GM19239 (cell line): Measurements from ENCODE around the gene PANK4.
"Not testable (repeated sequence)": the region's sequence is repeated elsewhere in the genome, so short reads cannot be mapped to it uniquely, and the experiment has no call there.

Source experiments
- DNase-seq: peaks from one replicate; pipeline ENCODE4 v3.0.0; 2011; ENCODE audit warnings: low spot score; ENCODE audit not compliant: insufficient read length
- FAIRE-seq: peaks from 2 replicates; lab custom pipeline; 2011; peaks lifted over from hg19 to GRCh38; lab: Jason Lieb, UNC

Gene PANK4

GRCh38 chr1:2559509-2560298 is 33.3 kb upstream of the PANK4 start:
- FAIRE-seq: no peak
- no peak for DNase-seq

- DNase-seq (no peak), FAIRE-seq (no peak)
These were observed 32.5 kb upstream of the PANK4 start for GRCh38 chr1:2558861-2559260.

- DNase-seq (no peak), FAIRE-seq (no peak)
These were observed 32.0 kb upstream of the PANK4 start for GRCh38 chr1:2558420-2558819.

- DNase-seq: no peak
- FAIRE-seq: no peak
These were observed 31.3 kb upstream of the PANK4 start for GRCh38 chr1:2557482-2558400.

- FAIRE-seq (peak; percentile 70), DNase-seq (peak; percentile 87)
These were observed 30.5 kb upstream of the PANK4 start for GRCh38 chr1:2556678-2557481.

GRCh38 chr1:2556277-2556677 is 29.9 kb upstream of the PANK4 start, which contains the start of gene TNFRSF14:
TNFRSF14 (plus strand) TSS chr1:2556371; CDS start chr1:2556665, 294 bp downstream.
- peak; percentile 96 for DNase-seq
- FAIRE-seq: no peak

- DNase-seq (peak; percentile 68), FAIRE-seq (peak; percentile 94)
These were observed 29.4 kb upstream of the PANK4 start for GRCh38 chr1:2555634-2556276.

GRCh38 chr1:2554621-2555387 is 28.4 kb upstream of the PANK4 start:
- FAIRE-seq (no peak), DNase-seq (no peak)

- FAIRE-seq (no peak), DNase-seq (no peak)
These were observed 27.6 kb upstream of the PANK4 start for GRCh38 chr1:2553871-2554620.

- DNase-seq: not testable (repeated sequence)
- peak; percentile 23 for FAIRE-seq
These were observed 26.7 kb upstream of the PANK4 start for GRCh38 chr1:2553076-2553475.

GRCh38 chr1:2552189-2552588 is 25.8 kb upstream of the PANK4 start:
- no peak for DNase-seq
- FAIRE-seq: no peak

- FAIRE-seq, DNase-seq: not testable (repeated sequence)
These were observed 25.1 kb upstream of the PANK4 start for GRCh38 chr1:2551544-2551943.

GRCh38 chr1:2550309-2550861 is 24.0 kb upstream of the PANK4 start:
- not testable (repeated sequence) for DNase-seq
- peak; percentile 100 for FAIRE-seq

- not testable (repeated sequence) for DNase-seq, FAIRE-seq
These were observed 23.1 kb upstream of the PANK4 start for GRCh38 chr1:2549367-2550029.

- peak; percentile 80 for FAIRE-seq
These were observed 21.7 kb upstream of the PANK4 start for GRCh38 chr1:2548068-2548589.

GRCh38 chr1:2547210-2548067 is 21.0 kb upstream of the PANK4 start:
- FAIRE-seq: no peak
- no peak for DNase-seq

More at GRCh38 chr1:2548068-2548589, 21.7 kb upstream of the PANK4 start:
- no peak for DNase-seq
